MG63 (cell line): ENCODE measurements around the gene KIR2DL3. TPM values are rescaled to one million over a fixed set of nuclear protein-coding genes. Genes with fewer than 3 reads are reported as not detected.
A peak's percentile ranks its signal among the peaks of the same experiment; 100 is the strongest.
"Not testable (repeated sequence)": the region's sequence is repeated elsewhere in the genome, so short reads cannot be mapped to it uniquely, and the experiment has no call there.

Experiments used
- DNase-seq: peaks from one replicate; pipeline ENCODE4 v3.0.0-alpha.2; 2020
- H3K27me3 ChIP-seq: fragments of 250-450 bp; sonication (Bioruptor Pico); 2 replicates; pipeline ENCODE4 v1.5.1; 2020; ENCODE audit warnings: mild to moderate bottlenecking, moderate library complexity
- H3K36me3 ChIP-seq: fragments of 250-450 bp; sonication (Bioruptor Pico); 2 replicates; pipeline ENCODE4 v1.5.1; 2020; ENCODE audit warnings: mild to moderate bottlenecking, moderate library complexity
- H3K4me3 ChIP-seq: fragments of 250-450 bp; sonication (Bioruptor Pico); 2 replicates; pipeline ENCODE4 v1.5.1; 2020; ENCODE audit warnings: mild to moderate bottlenecking, moderate library complexity
- H3K9me3 ChIP-seq: fragments of 250-450 bp; sonication (Bioruptor Pico); 2 replicates; pipeline ENCODE4 v1.5.1; 2020; ENCODE audit warnings: mild to moderate bottlenecking, moderate library complexity
- total RNA-seq: library from RNA; depleted of rRNA; stranded (reverse); fragments of >200 nt; shearing (Covaris generic); gene quantifications from 2 replicates; pipeline ENCODE4 v1.2.3, GENCODE V29; 2014; ENCODE audit warnings: low replicate concordance

KIR2DL3 gene
- total RNA-seq, 1 experiment from 2014 or later = not detected

DNA sequence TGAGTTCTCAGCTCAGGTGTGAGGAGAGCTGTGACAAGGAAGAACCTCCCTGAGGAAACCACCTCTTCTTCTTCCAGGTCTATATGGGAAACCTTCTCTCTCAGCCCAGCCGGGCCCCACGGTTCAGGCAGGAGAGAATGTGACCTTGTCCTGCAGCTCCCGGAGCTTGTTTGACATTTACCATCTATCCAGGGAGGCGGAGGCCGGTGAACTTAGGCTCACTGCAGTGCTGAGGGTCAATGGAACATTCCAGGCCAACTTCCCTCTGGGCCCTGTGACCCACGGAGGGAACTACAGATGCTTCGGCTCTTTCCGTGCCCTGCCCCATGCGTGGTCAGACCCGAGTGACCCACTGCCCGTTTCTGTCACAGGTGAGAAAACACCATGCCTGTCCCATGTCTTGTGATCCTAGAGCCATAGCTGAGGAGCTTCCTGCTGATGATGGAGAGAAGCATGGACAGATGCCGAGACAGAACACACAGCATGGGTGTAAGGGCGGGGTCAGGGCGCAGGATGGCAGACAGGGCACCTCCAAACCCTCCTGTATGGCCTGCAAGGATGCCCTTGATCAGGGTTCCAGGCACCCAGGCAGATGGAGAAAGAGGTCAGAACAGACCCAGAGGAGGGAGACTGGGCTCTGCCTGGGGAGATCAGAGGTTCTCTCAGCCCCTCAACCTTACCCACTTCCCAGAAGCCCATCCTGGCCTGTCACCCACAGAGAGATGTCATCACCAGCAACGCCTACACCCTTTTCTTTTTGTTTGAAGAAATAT, 8.7 kb upstream of the KIR2DL3 start:
- H3K4me3 ChIP-seq = no peak overlapping the region
- no peaks in the 10 kb centered on the region for H3K36me3 ChIP-seq
- no peak for DNase-seq
- peaks cover 10% of the 10 kb centered on the region; the same call in 1 of the 2 replicates for H3K9me3 ChIP-seq
- H3K27me3 ChIP-seq = no peaks in the 10 kb centered on the region

DNA sequence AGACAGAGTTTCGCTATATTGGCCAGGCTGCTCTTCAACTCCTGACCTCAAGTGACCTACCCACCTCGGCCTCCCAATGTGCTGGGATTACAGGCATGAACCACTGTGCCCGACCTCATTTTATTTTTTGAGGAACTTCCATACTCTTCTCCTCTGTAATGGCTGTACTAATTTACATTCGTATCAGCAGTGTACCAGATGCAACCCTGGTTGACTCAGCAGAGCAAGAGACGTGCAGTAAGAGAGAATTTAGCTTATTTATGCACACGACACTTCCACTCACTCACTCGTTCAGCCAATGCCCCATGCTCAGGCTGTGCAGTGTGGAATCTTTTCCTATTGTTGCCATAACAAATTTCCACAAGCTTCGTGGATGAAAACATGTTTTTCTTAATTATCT, 7.1 kb upstream of the KIR2DL3 start:
- Histone ChIP-seq H3K27me3 (no peaks in the 10 kb centered on the region), H3K36me3 (no peaks in the 10 kb centered on the region), H3K9me3 (peaks cover 10% of the 10 kb centered on the region; the same call in 1 of the 2 replicates), H3K4me3 (no peak overlapping the region)
- no peak for DNase-seq

DNA sequence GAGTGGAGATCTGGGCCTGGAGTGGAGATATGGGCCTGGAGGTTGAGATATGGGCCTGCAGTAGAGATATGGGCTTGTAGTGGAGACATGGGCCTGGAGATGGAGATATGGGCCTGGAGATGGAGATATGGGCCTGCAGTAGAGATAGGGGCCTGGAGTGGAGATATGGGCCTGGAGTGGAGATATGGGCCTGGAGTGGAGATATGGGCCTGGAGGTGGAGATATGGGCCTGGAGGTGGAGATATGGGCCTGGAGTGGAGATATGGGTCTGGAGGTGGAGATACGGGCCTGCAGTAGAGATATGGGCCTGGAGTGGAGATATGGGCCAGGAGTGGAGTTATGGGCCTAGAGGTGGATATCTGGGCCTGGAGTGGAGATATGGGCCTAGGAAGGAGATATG, 402 bp downstream of the KIR2DL3 start:
- Histone ChIP-seq H3K27me3 (no peaks in the 10 kb centered on the region), H3K9me3 (peaks cover under 1% of the 10 kb centered on the region; the same call in 1 of the 2 replicates), H3K4me3 (no peak overlapping the region), H3K36me3 (no peaks in the 10 kb centered on the region)
- DNase-seq = no peak

DNA sequence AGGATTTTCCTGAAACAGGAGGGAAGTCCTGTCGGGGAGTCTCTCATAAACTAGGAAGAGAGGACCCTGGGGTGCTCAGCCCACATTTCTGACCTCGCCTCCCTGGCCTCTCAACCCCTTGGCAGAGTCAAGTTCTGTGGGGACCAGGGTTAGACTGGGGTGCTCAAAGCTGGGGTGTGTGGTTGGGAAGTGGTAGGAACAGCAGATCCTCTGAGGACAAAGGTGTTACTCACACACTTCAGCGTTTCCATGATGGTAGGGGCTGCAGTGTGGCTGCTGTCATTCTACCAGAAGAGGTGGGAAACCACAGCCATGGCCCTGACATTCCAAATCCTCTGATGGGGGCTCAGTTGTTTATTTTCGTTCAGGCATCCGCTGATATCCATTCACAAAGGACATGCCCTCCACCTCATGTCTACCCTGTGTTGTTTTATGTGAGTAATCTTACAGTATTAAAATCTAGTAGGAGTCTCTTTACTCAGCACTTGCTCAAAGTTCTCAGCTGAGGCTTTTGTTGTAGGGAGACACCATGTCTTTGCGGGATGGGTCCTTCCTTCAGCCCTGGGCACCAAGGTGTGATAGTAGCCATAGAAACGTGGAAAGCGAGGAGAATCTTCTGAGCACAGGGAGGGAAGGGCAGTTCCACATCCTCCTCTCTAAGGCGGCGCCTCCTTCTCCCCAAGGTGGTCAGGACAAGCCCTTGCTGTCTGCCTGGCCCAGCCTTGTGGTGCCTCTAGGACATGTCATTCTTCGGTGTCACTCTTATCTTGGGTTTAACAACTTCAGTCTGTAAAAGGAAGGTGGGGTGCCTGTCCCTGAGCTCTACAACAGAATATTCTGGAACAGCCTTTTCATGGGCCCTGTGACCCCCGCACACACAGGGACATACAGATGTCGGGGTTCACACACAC, 1.5 kb downstream of the KIR2DL3 start:
- Histone ChIP-seq H3K4me3 (no peak overlapping the region), H3K27me3 (no peaks in the 10 kb centered on the region), H3K9me3 (no peaks in the 10 kb centered on the region), H3K36me3 (no peaks in the 10 kb centered on the region)
- no peak for DNase-seq

DNA sequence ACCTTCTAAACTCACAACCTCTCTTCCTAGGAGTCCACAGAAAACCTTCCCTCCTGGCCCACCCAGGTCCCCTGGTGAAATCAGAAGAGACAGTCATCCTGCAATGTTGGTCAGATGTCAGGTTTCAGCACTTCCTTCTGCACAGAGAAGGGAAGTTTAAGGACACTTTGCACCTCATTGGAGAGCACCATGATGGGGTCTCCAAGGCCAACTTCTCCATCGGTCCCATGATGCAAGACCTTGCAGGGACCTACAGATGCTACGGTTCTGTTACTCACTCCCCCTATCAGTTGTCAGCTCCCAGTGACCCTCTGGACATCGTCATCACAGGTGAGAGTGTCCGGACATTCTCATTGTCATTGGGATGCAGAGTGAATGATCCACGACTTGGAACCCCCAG, 3.6 kb downstream of the KIR2DL3 start:
- DNase-seq, H3K27me3 ChIP-seq: not testable (repeated sequence)

DNA sequence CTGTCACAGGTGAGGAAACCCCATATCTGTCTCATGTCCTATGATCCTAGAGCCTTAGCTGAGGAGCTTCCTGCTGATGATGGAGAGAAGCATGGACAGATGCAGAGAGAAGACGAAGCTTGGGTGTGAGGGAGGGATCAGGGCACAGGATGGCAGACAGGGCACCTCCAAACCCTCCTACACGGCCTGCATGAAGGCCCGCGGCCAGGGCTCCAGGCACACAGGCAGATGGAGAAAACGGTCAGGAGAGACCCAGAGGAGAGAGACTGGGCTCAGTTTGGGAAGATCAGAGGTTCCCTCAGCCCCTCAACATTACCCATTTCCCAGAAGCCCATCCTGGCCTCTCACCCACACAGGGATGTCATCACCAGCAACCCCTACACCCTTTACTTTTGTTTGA, 5.8 kb downstream of the KIR2DL3 start:
- H3K36me3 ChIP-seq, H3K4me3 ChIP-seq, DNase-seq, H3K9me3 ChIP-seq, H3K27me3 ChIP-seq: not testable (repeated sequence)

More for the DNA sequence above, 3.6 kb downstream of the KIR2DL3 start:
- not testable (repeated sequence) for H3K36me3 ChIP-seq, H3K9me3 ChIP-seq, H3K4me3 ChIP-seq

DNA sequence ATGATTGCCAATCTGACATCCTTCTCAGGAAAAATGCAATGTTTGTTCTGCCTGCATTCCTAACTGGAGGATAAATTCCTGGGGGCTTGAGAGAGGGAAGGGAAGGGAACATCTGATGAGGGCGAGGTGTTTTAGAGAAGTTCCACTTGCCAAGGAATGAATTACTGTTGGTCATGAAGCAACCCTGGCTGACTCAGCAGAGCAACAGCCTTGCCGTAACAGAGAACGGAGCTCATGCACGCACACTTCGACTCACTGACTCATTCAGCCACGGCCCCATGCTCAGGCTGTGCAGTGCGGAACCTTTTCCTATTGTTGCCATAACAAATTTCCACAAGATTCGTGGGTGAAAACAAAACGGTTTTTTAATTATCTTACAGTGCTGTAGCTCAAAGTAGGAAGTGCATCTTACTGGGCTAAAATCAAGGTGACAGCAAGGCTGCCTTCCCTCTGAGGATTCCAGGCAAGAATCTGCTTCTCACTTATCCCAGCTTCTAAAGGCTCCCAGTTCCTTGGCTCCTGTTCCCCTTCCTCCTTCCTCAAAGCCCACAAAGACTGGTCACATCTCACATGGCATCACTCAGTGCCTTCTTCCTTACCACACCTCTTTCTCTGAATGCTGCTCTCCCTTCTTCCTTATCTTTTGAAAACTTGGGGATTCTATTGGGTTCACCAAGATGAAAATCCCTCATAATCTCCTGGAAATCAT, 9.5 kb downstream of the KIR2DL3 start:
- peak; percentile 96 for DNase-seq
- H3K36me3 ChIP-seq, H3K27me3 ChIP-seq, H3K9me3 ChIP-seq, H3K4me3 ChIP-seq: not testable (repeated sequence)

DNA sequence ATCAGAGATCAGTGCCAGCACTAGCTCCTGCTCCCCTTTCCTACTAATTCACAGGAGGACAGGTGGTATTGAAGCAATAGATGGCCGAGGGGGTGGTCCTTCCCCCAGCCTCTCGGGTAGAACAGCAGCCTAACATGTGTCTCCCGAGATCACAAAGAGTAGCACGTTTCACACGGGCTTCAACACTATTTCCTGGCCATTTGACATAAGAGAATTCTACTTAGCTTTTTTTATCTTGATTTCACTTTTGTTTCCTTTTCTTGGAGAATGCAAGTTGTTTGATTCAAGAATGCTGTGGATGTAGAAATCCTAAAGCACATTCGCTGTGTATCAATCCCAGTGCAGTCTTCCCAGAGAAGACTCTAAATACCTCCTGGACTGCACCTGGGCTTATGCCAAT, 12.0 kb downstream of the KIR2DL3 start:
- DNase-seq = not testable (repeated sequence)

DNA sequence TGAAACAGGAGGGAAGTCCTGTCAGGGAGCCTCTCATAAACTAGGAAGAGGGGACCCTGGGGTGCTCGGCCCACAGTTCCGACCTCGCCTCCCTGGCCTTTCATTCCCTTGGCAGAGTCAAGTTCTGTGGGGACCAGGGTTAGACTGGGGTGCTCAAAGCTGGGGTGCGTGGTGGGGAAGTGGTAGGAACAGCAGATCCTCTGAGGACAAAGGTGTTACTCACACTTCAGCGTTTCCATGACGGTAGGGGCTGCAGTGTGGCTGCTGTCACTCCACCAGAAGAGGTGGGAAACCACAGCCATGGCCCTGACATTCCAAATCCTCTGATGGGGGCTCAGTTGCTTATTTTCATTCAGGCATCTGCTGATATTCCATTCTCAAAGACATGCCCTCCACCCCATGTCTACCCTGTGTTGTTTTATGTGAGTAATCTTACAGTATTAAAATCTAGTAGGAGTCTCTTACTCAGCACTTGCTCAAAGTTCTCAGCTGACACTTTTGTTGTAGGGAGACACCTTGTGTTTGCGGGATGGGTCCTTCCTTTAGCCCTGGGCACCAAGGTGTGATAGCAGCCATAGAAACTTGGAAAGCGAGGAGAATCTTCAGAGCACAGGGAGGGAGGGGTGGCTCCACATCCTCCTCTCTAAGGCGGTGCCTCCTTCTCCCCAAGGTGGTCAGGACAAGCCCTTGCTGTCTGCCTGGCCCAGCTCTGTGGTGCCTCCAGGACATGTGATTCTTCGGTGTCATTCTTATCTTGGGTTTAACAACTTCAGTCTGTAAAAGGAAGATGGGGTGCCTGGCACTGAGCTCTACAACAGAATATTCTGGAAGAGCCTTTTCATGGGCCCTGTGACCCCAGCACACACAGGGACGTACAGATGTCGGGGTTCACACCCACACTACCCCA, 18.1 kb downstream of the KIR2DL3 start:
- not testable (repeated sequence) for DNase-seq, H3K36me3 ChIP-seq, H3K27me3 ChIP-seq, H3K4me3 ChIP-seq, H3K9me3 ChIP-seq

More for the DNA sequence above, 12.0 kb downstream of the KIR2DL3 start:
- not testable (repeated sequence) for H3K9me3 ChIP-seq, H3K27me3 ChIP-seq, H3K4me3 ChIP-seq, H3K36me3 ChIP-seq

DNA sequence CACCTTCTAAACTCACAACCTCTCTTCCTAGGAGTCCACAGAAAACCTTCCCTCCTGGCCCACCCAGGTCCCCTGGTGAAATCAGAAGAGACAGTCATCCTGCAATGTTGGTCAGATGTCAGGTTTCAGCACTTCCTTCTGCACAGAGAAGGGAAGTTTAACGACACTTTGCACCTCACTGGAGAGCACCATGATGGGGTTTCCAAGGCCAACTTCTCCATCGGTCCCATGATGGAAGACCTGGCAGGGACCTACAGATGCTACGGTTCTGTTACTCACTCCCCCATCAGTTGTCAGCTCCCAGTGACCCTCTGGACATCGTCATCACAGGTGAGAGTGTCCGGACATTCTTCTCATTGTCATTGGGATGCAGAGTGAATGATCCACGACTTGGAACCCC, 20.3 kb downstream of the KIR2DL3 start:
- H3K36me3 ChIP-seq, H3K27me3 ChIP-seq, DNase-seq, H3K9me3 ChIP-seq, H3K4me3 ChIP-seq: not testable (repeated sequence)

DNA sequence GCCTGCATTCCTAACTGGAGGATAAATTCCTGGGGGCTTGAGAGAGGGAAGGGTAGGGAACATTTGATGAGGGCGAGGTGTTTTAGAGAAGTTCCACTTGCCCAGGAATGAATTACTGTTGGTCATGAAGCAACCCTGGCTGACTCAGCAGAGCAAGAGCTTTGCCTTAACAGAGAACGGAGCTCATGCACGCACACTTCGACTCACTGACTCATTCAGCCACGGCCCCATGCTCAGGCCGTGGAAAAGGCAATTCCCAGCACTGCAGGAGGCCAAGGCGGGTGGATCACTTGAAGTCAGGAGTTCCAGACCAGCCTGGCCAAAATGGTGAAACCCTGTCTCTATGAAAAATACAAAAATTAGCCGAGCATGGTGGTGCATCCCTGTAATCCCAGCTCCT, 25.9 kb downstream of the KIR2DL3 start:
- H3K4me3 ChIP-seq, H3K36me3 ChIP-seq, H3K9me3 ChIP-seq, H3K27me3 ChIP-seq: not testable (repeated sequence)
- DNase-seq = peak; percentile 85

DNA sequence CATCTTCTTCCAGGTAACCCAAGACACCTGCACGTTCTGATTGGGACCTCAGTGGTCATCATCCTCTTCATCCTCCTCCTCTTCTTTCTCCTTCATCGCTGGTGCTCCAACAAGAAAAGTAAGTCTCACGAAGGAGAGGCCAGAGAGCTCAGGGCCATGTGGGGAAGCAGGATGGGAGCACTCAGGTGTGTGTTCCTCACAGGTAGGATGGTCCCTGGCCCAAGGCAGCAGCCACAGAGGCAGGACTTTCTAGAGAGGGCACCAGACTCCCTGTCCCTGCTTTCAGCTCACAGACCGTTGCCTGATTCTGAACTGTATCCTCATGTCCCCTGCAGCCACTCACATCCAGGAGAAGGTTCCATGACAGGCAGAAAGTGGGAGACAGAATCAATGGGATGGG, 28.2 kb downstream of the KIR2DL3 start:
- not testable (repeated sequence) for H3K36me3 ChIP-seq, DNase-seq, H3K27me3 ChIP-seq, H3K9me3 ChIP-seq, H3K4me3 ChIP-seq

DNA sequence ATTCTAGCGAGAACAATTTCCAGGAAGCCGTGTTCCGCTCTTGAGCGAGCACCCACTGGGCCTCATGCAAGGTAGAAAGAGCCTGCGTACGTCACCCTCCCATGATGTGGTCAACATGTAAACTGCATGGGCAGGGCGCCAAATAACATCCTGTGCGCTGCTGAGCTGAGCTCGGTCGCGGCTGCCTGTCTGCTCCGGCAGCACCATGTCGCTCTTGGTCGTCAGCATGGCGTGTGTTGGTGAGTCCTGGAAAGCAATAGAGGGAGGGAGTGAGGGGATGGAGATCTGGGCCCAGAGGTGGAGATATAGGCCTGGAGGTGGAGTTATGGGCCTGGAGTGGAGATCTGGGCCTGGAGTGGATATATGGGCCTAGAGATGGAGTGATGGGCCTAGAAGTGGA, 31.3 kb downstream of the KIR2DL3 start, which contains the start of gene KIR2DL1:
KIR2DL1 (plus strand) TSS at position 148 of the 400 bp plus-strand sequence; CDS start at position 206, 58 bp downstream.
- not testable (repeated sequence) for H3K36me3 ChIP-seq, DNase-seq, H3K27me3 ChIP-seq, H3K9me3 ChIP-seq, H3K4me3 ChIP-seq

DNA sequence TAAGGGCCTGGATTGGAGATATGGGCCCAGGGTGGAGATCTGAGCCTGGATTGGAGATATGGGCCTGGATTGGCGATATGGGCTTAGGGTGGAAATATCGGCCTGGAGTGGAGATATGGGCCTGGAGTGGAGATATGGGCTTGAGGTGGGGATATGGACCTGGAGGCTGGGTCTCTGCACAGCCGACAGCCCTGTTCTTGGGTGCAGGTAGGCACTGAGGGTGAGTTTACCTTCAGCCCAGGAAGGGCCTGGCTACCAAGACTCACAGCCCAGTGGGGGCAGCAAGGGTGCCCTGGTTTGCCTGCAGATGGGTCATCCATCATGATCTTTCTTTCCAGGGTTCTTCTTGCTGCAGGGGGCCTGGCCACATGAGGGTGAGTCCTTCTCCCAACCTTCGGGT, 32.2 kb downstream of the KIR2DL3 start:
- H3K27me3 ChIP-seq, H3K9me3 ChIP-seq, H3K36me3 ChIP-seq, DNase-seq, H3K4me3 ChIP-seq: not testable (repeated sequence)

DNA sequence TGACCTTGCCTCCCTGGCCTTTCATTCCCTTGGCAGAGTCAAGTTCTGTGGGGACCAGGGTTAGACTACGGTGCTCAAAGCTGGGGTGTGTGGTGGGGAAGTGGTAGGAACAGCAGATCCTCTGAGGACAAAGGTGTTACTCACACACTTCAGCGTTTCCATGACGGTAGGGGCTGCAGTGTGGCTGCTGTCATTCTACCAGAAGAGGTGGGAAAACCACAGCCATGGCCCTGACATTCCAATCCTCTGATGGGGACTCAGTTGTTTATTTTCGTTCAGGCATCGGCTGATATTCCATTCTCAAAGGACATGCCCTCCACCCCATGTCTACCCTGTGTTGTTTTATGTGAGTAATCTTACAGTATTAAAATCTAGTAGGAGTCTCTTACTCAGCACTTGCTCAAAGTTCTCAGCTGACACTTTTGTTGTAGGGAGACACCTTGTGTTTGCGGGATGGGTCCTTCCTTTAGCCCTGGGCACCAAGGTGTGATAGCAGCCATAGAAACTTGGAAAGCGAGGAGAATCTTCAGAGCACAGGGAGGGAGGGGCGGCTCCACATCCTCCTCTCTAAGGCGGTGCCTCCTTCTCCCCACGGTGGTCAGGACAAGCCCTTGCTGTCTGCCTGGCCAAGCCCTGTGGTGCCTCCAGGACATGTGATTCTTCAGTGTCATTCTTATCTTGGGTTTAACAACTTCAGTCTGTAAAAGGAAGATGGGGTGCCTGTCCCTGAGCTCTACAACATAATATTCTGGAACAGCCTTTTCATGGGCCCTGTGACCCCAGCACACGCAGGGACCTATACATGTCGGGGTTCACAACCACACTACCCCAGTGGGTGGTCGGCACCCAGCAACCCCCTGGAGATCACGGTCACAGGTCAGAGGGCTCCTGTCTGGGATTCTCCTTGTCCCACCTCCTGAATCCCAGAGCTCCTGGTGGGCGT, 33.0 kb downstream of the KIR2DL3 start:
- not testable (repeated sequence) for H3K27me3 ChIP-seq, H3K4me3 ChIP-seq, H3K36me3 ChIP-seq, H3K9me3 ChIP-seq
- peak; percentile 77 for DNase-seq
